SK-N-SH treated with all-trans-retinoic acid at 6 μM for 48 hours (cell line): ENCODE measurements around the gene SERPINB4.

Experiments
- ATAC-seq: fragments of 200-7000 bp; cut with Tn5 transposase; 3 replicates; pipeline ENCODE4 v1.9.1; 2020; ENCODE audit warnings: mild to moderate bottlenecking, moderate library complexity
- BACH2 ChIP-seq: fragments of 250-450 bp; sonication (Bioruptor Pico); IDR thresholded peaks from 2 replicates; pipeline ENCODE4 v1.9.0; 2021; ENCODE audit warnings: mild to moderate bottlenecking, borderline replicate concordance
- CREB5 ChIP-seq: fragments of 250-450 bp; sonication (Bioruptor Pico); IDR thresholded peaks from 2 replicates; pipeline ENCODE4 v1.5.1; 2020; ENCODE audit warnings: low read depth, mild to moderate bottlenecking, moderate library complexity
- CSDC2 ChIP-seq: fragments of 250-450 bp; sonication (Bioruptor Pico); IDR thresholded peaks from 2 replicates; pipeline ENCODE4 v1.5.0; 2020; ENCODE audit warnings: mild to moderate bottlenecking, moderate library complexity
- CSRNP3 ChIP-seq: fragments of 250-450 bp; sonication (Bioruptor Pico); IDR thresholded peaks from 2 replicates; pipeline ENCODE4 v1.5.1; 2021; ENCODE audit warnings: mild to moderate bottlenecking, moderate library complexity
- ESRRG ChIP-seq: fragments of 250-450 bp; sonication (Bioruptor Pico); IDR thresholded peaks from 2 replicates; pipeline ENCODE4 v1.6.1; 2021; ENCODE audit warnings: mild to moderate bottlenecking
- GLIS3 ChIP-seq: fragments of 250-450 bp; sonication (Bioruptor Pico); IDR thresholded peaks from 2 replicates; pipeline ENCODE4 v1.5.0; 2020; ENCODE audit warnings: mild to moderate bottlenecking, moderate library complexity
- ISL1 ChIP-seq: fragments of 250-450 bp; sonication (Bioruptor Pico); IDR thresholded peaks from 2 replicates; pipeline ENCODE4 v2.1.2; 2022; ENCODE audit warnings: mild to moderate bottlenecking, moderate library complexity
- OSR1 ChIP-seq: fragments of 250-450 bp; sonication (Bioruptor Pico); IDR thresholded peaks from 2 replicates; pipeline ENCODE4 v1.8.0; 2022; ENCODE audit warnings: moderate library complexity, mild to moderate bottlenecking, inconsistent platforms
- PATZ1 ChIP-seq: fragments of 250-450 bp; sonication (Bioruptor Pico); IDR thresholded peaks from 2 replicates; pipeline ENCODE4 v1.8.0; 2020; ENCODE audit warnings: mild to moderate bottlenecking, moderate library complexity, borderline replicate concordance
- POU6F1 ChIP-seq: fragments of 250-450 bp; sonication (Bioruptor Pico); IDR thresholded peaks from 2 replicates; pipeline ENCODE4 v1.8.0; 2021; ENCODE audit warnings: low read depth, mild to moderate bottlenecking, moderate library complexity, borderline replicate concordance
- PPARA ChIP-seq: fragments of 250-450 bp; sonication (Bioruptor Pico); IDR thresholded peaks from 2 replicates; pipeline ENCODE4 v1.5.0; 2020; ENCODE audit warnings: mild to moderate bottlenecking, borderline replicate concordance
- RARB ChIP-seq: fragments of 250-450 bp; sonication (Bioruptor Pico); IDR thresholded peaks from 2 replicates; pipeline ENCODE4 v1.8.0; 2021; ENCODE audit warnings: mild to moderate bottlenecking, moderate library complexity
- SNAI2 ChIP-seq: fragments of 250-450 bp; sonication (Bioruptor Pico); IDR thresholded peaks from 2 replicates; pipeline ENCODE4 v1.5.0; 2020; ENCODE audit warnings: mild to moderate bottlenecking, moderate library complexity
- TOX ChIP-seq: fragments of 250-450 bp; sonication (Bioruptor Pico); IDR thresholded peaks from 2 replicates; pipeline ENCODE4 v1.8.0; 2021; ENCODE audit warnings: mild to moderate bottlenecking, moderate library complexity, borderline replicate concordance
- TSHZ2 ChIP-seq: fragments of 250-450 bp; sonication (Bioruptor Pico); IDR thresholded peaks from 2 replicates; pipeline ENCODE4 v1.5.0; 2020; ENCODE audit warnings: mild to moderate bottlenecking, moderate library complexity
- ZC3H10 ChIP-seq: fragments of 250-450 bp; sonication (Bioruptor Pico); IDR thresholded peaks from 2 replicates; pipeline ENCODE4 v1.5.1; 2021; ENCODE audit warnings: mild to moderate bottlenecking, moderate library complexity
- ZNF565 ChIP-seq: fragments of 450-650 bp; formaldehyde crosslinking; conservative IDR thresholded peaks from 2 replicates; pipeline ENCODE4 v1.5.0; 2020; ENCODE audit warnings: low read depth, mild to moderate bottlenecking, moderate library complexity

Gene SERPINB4

GRCh38 chr18:63606526-63606925 is 37.5 kb downstream of the SERPINB4 start:
- no peak for ATAC-seq
- TF ChIP-seq PPARA (CRISPR knock-in tag) (no peak), ZC3H10 (CRISPR knock-in tag) (no peak), CSDC2 (CRISPR knock-in tag) (no peak), POU6F1 (CRISPR knock-in tag) (no peak), GLIS3 (CRISPR knock-in tag) (no peak), ZNF565 (CRISPR knock-in tag) (no peak), CSRNP3 (CRISPR knock-in tag) (no peak), OSR1 (CRISPR knock-in tag) (no peak), ISL1 (CRISPR knock-in tag) (no peak), RARB (CRISPR knock-in tag) (no peak), TOX (CRISPR knock-in tag) (no peak), BACH2 (no peak), PATZ1 (CRISPR knock-in tag) (no peak), CREB5 (CRISPR knock-in tag) (no peak), ESRRG (no peak), SNAI2 (CRISPR knock-in tag) (no peak)

GRCh38 chr18:63604791-63605567 is 39.1 kb downstream of the SERPINB4 start:
- TF ChIP-seq CREB5 (CRISPR knock-in tag): no peak
- no peak for ATAC-seq

- TF ChIP-seq SNAI2 (CRISPR knock-in tag): no peak
- TF ChIP-seq ZNF565 (CRISPR knock-in tag): no peak
- no peak for TF ChIP-seq CSRNP3 (CRISPR knock-in tag)
- TF ChIP-seq TSHZ2 (CRISPR knock-in tag): no peak
- no peak for ATAC-seq
Measured at GRCh38 chr18:63603772-63604171, 40.3 kb downstream of the SERPINB4 start.
